ENCODE results near the gene SH2D3A.

- no peak for TF ChIP-seq CTCF (IDR thresholded peaks at IDR 0.05)
- no peak for TF ChIP-seq POLR2A (IDR thresholded peaks at IDR 0.05)
Measured at GRCh38 chr19:6711605-6712004, 55.6 kb downstream of the SH2D3A start.

All from ovary (tissue), 3 donors.